Activated CD8-positive, alpha-beta memory T cell treated with anti-CD3 and anti-CD28 coated beads for 24 hours (primary cell): ENCODE data around the gene MTIF2.
"Not testable (repeated sequence)": the region's sequence is repeated elsewhere in the genome, so short reads cannot be mapped to it uniquely, and the experiment has no call there.

Experiments used
- DNase-seq: peaks from one replicate; pipeline ENCODE4 v3.0.0-alpha.2; 2020

Gene MTIF2

DNA sequence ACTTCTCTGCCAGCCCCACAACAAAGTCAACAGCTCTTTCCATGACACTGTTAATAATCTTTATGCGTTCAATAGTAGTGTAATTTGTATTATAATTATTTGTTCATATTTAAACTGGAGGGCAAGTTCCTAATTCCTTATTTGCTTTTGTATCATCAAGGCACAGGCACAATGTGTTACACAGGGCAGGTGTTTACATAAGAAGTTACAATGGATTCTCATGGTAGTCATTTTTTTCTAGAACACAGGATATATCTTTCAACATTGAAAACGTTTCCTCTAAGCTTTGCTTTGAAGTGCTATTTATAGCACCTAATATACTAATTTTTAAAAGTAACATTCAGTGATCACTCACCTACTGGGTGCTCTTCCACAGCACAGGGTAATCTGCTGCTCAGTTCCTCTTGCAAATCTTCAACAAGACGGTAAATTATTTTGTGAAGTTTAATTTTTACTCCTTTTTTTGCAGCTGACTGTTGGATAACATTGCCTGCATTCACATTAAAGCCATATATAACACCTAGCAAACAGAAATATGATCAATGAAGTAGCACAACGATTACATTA, 29.3 kb downstream of the MTIF2 start:
- DNase-seq: no peak

DNA sequence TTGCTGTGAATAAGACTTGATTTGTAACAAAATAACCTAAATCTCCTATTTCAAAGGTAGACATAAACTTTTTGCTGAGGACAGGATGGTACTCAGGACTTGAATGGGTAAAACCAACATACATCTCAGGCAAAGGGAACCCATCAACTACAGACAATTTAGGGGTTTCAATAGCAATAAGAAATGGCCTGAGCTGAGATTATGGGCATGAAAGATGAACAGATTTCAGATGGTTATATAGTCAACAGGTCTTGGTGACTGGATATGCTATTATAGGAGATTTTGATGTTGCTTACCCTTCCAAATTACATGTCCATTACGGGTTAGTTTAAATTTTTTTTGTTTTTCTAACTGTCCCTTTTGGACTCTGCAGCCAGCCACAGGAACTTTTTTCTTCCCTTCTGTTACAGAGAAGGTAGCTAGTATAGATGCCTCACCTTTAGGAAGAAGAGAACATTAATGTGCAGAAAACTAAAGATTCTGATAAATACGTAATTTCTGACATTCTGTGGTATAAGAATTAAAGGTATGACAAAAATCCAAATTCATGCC, 32.0 kb downstream of the MTIF2 start:
- DNase-seq: no peak

DNA sequence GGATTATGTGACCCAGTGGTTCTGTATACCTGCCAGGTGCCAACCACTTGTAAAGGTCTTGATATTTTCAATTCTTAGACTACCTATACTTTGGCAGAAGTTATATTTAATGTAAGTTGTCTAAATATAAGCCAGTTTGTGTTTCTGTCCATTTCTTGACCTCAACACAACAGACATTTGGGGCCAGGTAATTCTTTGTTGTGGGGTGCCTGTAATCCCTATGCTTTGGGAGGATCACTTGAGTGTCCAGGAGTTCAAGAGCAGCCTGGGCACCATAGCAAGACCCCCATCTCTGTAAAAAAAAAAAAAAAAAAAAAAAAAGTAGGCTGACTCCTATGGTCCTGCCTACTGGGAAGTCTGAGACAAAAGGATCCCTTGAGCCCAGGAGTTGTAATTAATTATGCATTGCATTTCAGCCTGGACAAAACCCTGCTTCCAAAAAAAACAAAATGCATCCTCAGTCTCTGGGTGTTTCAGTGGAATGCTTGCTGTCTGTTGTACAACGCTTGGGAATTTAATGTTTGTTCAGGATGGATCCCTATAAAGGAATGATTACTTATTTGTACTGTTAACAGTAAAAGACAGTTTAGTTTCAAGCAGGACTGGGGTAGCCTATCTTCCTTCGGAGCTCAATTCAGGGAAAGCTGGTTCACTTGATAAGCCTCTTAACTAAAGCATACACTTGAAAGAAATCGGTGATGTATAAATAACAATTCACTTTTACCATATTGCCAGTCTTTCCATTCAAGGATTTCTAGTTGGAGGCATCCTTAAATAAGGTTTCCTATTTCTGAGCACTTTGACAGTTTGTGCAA, 33.1 kb downstream of the MTIF2 start:
- no peak for DNase-seq

DNA sequence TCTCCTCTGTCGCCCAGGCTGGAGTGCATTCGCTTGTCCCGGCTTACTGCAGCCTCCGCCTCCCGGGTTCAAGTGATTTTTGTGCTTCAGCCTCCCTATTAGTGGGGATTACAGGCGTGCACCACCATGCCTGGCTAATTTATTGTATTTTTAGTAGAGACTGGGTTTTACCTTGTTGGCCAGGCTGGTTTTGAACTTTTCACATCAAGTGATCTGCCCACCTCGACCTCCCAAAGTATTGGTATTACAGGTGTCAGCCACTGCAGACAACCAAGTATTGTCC, 35.4 kb downstream of the MTIF2 start:
- DNase-seq: no peak

DNA sequence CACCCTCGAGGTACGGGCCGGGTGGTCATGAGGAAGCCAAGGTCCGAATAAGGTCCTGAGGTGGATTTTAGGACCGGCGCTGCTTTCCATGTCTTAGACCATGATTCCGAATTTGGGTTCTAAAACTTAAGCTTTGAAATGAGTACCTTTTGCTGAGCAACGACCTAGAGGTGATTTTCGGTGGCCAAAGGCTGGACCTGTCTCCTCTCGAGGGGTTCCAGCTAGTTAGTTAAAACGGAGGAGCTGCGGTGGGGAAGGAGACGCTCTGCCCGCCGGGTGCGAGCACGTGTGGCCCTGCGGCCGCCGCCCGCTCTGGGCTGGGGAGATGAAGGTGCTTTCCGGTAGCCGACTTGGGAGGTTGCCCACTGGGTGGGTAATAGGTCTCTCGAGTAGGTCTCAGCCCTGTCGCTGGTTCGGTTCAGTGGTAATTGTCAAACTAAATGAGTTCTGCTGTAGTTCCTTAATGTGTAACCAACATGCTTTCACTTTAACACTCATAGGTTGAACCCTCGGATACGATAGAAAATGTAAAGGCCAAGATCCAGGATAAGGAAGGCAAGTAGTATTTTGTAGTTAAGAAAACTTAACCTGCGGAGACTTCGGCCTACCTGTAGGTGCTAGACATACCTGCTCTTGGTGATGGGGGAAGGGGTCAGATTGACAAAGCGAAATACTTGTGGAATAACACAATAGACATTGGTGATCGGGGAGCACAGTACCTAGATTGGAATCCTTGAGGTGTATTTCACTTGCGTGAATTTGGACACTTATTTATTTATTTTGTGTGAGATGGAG, 36.0 kb downstream of the MTIF2 start:
- peak; percentile 81 for DNase-seq

DNA sequence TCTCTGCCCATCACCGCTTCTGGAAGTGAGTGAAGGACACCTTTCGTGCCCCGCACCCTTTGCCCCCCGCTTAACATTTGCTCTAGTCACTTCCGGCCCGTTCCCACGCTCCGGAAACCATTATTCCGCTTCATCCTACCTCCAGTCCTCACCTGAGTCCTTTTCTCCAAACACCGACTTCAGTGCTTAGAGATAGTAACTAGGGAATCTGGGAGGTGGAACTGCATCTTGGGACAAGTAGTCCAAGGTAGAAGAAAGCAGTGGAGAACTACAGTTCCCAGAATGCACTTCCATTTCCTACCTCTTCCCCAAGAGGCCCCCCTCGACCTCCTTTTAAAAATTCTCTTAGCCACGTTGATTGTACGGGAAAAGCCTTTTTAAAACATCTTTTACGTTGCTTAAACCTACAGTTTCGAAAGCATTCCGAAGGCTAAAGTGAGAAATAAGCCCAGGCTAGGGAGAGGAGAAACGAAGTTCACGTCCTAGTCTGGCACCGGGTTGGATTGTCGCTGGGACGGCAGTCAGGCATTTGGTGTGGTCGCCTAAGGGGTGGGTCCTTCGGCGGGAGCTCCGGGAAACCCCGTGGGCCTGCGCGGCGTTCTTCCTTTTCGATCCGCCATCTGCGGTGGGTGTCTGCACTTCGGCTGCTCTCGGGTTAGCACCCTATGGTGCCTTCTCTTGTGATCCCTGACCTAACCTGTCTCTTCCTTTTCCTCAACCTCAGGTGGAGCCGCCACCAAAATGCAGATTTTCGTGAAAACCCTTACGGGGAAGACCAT, 36.8 kb downstream of the MTIF2 start, which contains the start of the genes CLHC1 and RPS27A:
Gene CLHC1 (minus strand): TSS at position 210 of the 779 bp plus-strand sequence. CDS start 9,882 bp downstream, outside the sequence.
Gene RPS27A (plus strand): TSS at position 605 of the 779 bp plus-strand sequence. CDS start 137 bp downstream, at position 742.
- peak; percentile 98 for DNase-seq

DNA sequence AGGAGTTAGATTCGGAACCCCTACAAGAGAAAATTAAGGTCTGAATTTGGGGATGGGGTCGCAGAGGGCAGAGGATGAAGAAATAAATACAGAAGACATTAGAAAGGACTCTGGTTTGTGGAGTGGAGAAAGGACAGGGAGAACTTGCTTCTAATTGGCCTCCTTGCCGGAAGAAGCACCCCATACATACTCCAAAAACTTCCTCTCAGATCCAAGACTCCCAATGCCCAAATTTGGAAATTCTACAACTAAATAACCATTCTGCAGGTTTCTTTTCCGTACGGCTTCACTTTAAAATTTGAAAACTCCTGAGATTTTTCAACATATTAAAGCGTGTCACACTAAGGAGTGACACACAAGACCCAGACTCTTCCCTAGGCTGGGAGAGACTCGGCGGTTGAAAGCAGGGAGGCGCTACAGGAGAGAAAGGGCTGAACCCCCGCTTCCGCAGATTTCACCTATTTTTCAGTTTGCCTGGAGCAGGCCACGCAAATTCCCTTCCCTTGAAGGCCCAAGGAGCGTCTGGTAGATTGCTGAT, 37.4 kb downstream of the MTIF2 start:
- no peak for DNase-seq

DNA sequence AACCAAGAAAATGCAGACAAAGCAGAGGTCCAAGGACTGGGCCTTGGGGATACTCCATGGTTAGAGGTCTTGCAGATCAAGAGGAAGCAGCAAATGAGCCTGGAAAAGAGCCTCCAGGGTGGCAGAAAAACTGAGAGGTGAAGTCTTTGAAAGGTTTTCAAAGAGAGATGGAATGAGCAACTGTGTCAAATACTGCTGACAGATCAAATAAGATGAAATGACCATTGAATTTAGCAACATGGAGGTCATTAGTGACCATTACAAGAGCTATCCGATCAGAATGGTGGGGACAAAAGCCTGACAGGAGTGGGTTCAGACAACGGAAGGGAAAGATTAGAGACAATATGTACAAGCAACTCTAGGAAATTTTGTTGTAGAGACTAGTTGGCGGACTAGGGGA, 38.5 kb downstream of the MTIF2 start:
- DNase-seq: no peak

DNA sequence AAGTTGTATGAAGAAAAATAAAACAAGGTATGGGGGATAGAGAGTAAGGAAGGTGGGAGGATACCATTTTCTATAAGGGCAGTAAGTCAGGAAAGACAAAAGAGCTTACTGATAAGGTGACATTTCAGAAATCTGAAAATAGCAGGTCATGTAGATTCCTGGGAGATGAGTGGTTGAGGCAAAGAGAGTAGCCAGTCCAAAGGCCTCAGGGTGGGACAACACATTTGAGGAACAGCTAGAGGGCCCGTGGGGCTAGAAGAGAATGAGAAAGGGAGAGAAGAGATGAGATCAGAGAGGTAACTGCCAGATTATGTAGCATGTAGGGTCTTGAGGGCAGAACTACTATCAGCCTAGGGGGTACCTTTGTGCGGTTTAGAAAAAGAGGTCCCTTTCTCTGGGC, 39.8 kb downstream of the MTIF2 start:
- no peak for DNase-seq

DNA sequence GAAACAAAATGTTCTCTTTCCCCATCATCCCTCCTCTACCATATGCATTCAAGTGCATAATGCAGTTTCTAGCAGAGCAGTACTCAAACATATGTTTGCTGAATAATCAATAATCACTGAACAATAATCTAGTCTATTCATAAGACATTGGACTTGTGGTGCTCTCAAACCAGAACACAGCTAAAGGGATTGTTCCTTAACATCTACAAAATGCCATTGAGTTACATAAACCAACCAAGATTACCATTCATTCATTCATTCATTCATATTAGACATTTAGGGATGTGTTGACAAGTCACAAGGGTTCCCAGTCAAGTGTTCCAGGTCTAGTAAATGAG, 40.8 kb downstream of the MTIF2 start:
- no peak for DNase-seq

DNA sequence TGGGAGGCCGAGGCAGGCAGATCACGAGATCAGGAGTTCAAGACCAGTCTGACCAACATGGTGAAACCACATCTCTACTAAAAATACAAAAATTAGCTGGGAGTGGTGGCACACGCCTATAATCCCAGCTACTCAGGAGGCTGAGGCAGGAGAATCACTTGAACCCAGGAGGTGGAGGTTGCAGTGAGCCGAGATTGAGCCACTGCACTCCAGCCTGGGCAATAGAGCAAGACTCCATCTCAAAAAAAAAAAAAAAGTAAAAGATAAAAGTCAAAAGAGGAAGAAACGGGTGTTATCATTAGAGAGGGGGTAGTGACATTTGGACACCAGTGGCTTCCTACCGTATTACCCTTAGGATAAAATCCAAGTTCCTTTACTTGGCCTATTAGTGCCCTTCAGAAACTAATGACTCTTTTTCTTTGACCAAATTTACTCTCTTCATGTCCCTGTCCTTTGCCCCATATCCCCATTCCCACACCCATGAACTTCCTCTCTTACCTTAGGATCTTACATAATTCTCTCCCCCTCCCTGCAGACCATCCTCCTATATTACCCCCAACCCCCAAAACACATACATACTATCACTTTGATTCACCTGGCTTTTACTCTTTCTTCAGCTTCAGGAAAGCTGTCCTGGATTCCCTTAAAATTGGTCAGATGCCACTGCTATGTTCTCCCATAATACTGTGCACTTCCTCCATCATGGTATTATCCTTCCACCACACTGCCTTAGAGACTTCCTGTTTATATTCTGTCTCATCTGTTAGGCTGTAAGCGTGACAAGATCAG, 41.4 kb downstream of the MTIF2 start:
- not testable (repeated sequence) for DNase-seq

DNA sequence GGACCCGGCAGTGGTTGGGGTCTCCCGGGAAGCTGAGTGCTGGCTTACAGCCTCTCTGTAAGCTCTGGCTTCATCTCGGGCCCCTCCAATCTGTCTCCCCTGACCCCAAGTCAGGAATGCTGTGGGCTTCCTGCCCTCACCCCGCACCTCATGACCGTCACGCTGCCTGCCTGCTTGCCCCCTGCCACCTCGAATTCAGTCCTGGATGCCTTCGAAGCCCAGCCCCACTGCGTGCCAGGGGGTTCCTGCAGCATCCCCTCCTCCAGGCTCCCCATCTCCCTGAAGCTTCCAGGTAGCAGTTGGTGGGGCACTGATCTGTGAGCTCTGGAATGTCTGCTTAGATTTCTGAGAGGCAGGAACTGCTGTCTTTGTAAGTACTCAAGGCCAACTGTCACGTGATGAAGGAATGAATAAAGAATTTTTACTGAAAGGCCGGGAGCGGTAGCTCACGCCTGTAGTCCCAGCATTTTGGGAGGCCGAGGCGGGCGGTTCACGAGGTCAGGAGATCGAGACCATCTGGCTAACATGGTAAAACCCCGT, 43.5 kb downstream of the MTIF2 start:
- no peak for DNase-seq

DNA sequence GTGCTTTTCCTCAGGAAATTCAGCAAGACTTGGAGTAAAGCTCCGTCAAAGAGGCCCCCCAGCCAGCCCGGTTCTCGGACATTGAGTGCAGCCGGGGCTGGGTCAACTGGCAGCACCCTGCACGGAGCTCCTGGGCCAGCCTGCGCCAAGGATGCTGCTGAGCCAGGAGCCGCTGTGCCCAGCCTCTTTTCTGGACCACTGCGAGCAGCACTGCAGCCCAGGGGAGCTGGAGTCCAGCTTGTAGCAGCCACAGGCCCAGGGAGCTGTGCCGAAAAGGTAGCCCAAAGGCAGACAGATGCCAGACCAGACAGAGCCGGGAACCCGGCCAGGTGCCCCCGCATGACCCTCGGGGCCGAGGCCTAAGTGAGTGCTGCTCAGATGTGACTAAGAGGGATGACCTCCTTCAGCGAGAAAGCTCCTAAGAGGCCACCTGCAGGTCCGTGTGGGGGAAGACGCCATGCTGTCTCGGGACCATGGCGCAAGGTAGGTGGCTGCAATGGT, 44.2 kb downstream of the MTIF2 start:
- no peak for DNase-seq

DNA sequence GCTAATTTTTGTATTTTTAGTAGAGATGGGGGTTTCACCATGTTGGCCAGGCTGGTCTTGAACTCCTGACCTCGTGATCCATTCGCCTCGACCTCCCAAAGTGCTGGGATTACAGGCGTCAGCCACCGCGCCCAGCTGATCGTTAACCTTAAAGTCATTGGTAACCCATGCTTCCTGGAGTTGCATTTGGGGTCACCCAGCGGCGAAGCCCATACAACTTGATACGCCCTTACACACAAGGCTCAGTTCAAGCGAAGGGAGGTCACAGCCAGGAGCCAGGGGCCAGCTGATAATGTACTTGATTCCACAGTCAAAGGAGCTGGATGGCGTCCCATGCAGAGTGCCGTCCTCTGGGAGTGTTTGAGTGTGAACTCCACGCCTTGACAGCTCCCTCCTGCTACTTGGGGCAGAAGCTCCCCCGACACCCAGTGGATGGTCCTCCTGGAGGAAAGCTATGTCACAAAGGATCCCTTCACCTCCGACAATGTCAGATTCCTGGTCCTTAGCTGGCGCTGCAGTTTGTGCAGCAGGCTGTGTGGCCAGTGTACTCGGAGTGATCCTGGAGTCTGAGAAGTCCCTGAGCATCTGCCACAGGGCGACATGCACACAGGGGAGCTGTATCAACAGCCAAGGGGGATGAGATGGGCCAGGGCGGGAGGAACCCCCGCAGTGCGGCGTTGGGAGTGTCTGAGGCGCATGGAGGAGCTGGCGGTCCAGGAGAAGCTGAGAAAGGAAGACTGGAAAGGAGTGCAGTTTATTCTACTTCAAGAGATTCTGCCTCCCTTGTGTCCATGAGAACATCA, 44.9 kb downstream of the MTIF2 start:
- no peak for DNase-seq

DNA sequence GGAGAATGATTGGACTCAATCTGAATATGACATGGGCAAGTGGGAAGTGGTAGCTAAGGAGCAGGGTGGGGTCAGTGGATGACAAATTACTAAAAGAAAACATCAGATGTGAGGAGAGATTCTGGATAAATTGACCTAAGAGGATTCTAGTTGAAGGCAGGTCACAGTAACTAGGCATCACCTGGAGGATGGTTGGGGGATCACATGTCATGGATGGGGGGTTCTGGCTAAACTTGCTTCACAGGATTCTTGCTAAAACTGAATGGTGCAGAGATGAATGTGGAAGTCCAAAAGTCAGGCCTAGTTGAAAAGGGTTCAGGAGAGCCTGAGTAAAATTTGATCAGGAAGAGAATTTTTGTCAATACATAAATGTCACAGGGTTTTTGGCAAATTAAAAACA, 55.2 kb downstream of the MTIF2 start:
- no peak for DNase-seq

DNA sequence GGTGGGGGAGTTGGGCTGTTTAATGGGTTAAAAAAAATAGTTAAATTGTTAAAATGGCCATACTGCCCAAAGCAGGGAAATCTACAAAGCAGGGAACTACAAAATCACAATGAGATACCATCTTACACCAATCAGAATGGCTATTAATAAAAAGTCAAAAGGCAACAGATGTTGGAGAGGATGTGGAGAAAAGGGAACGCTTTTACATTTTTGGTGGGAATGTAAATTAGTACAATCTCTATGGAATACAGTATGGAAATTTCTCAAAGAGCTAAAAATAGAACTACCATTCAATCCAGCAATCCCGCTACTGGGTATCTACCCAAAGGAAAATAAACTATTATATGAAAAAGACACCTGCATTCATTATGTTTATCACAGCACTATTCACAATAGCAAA, 64.1 kb downstream of the MTIF2 start:
- no peak for DNase-seq

DNA sequence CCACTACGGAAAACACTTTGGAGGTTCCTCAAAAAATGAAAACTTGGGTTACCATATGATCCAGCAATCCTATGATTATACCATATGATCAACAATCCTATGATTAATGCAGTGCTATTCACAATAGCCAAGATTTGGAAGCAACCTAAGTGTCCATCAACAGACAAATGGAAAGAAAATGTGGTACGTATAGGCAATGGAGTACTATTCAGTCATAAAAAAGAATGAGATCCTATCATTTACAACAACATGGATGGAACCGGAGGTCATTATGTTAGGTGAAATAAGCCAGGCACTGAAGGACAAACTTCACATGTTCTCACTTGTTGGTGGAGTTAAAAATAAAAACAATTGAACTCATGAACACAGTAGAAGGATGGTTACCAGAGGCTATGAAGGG, 64.5 kb downstream of the MTIF2 start:
- DNase-seq: no peak

DNA sequence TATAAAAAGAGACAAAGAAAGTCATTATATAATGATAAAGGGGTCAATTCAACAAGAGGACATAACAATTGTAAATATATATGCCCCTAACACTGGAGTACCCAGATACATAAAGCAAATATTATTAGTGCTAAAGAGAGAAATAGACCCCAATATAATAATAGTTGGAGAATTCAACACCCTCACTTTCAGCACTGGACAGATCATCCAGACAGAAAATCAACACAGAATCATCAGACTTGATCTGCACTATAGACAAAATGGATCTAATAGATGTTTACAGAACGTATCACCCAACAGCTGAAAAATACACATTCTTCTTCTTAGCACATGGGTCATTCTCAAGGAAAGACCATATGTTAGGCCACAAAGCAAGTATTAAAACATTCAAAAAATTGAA, 68.6 kb downstream of the MTIF2 start:
- DNase-seq: no peak

DNA sequence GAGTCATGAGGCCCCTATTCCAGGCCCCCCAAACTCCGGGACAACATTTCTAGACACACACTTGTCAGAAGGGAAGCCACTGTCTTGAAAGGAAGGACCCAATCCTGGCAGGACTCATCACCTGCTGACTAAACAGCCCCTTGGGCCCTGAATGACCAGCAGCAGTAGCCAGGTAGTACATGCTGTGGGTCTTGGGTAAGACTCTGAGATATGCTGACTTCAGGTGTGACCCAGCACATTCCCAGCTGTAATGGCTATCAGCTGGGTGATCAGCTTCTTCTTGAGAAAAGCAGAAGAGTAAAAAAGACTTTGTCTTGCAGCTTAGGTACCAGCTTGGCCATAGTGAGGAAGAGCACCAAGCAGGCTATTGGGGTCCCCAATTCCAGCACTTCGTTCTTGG, 72.5 kb downstream of the MTIF2 start:
- no peak for DNase-seq

DNA sequence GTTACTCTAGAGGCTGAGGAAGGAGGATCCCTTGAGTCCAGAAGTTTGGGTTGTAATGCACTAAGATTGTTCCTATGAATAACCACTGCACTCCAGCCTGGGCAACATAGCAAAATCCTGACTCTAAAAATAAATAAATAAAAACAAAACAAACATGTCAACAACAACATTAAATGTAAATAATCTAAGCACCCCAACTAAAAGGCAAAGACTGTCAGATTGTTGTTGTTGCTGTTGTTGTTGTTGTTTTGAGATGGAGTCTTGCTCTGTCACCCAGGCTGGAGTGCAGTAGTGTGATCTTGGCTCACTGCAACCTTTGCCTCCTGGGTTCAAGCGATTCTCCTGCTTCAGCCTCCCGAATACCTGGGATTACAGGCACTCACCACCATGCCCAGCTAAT, 77.1 kb downstream of the MTIF2 start:
- not testable (repeated sequence) for DNase-seq
